ENCODE data around the gene ABT1. TPM values are rescaled to one million over a fixed set of nuclear protein-coding genes. Genes with fewer than 3 reads are reported as not detected.
A peak's percentile ranks its signal among the peaks of the same experiment; 100 is the strongest.

ABT1 gene
- total RNA-seq, 1 experiment from 2014 or later: 21.6 TPM

GRCh38 chr6:26595669-26596269 is 984 bp upstream of the ABT1 start (continued):
- TF ChIP-seq ARID4B (CRISPR knock-in tag; IDR thresholded peaks at IDR 0.05; ENCODE audit: borderline replicate concordance) (peak; percentile 46; the same call in 1 of the 2 replicates), NFE2L1 (CRISPR knock-in tag; IDR thresholded peaks at IDR 0.05) (no peak), ZNF263 (CRISPR knock-in tag; IDR thresholded peaks at IDR 0.05; ENCODE audit: low read depth) (no peak), RELA (CRISPR knock-in tag; IDR thresholded peaks at IDR 0.05; ENCODE audit: borderline replicate concordance) (no peak), TCF7 (CRISPR knock-in tag; IDR thresholded peaks at IDR 0.05; ENCODE audit: low read depth) (no peak), USF2 (CRISPR knock-in tag; IDR thresholded peaks at IDR 0.05) (no peak), SP1 (CRISPR knock-in tag; conservative IDR thresholded peaks at IDR 0.05) (peak; percentile 54), CTCF (IDR thresholded peaks at IDR 0.05) (peak; percentile 96), ZNF219 (CRISPR knock-in tag; IDR thresholded peaks at IDR 0.05; ENCODE audit: borderline replicate concordance) (no peak), EMX1 (CRISPR knock-in tag; IDR thresholded peaks at IDR 0.05) (no peak), ZNF416 (CRISPR knock-in tag; IDR thresholded peaks at IDR 0.05) (no peak), ZNF671 (CRISPR knock-in tag; IDR thresholded peaks at IDR 0.05) (no peak), FOXK1 (CRISPR knock-in tag; IDR thresholded peaks at IDR 0.05) (0 out of 2 replicates have a peak, but pooled peaks have one; percentile 21), ZNF138 (CRISPR knock-in tag; conservative IDR thresholded peaks at IDR 0.05) (no peak), GRHL2 (CRISPR knock-in tag; IDR thresholded peaks at IDR 0.05; ENCODE audit: insufficient replicate concordance, severe bottlenecking) (no peak), CDX4 (CRISPR knock-in tag; IDR thresholded peaks at IDR 0.05; ENCODE audit: borderline replicate concordance) (no peak), ZSCAN18 (CRISPR knock-in tag; IDR thresholded peaks at IDR 0.05) (no peak), CREB1 (CRISPR knock-in tag; IDR thresholded peaks at IDR 0.05) (no peak), ZNF317 (CRISPR knock-in tag; IDR thresholded peaks at IDR 0.05; ENCODE audit: borderline replicate concordance, low read depth) (peak; percentile 87)
